HL-60/S4 treated with retinoic acid at 250 ng/mL for 4 days and 3 days (cell line): ENCODE data around the gene CFAP107.
"Not testable (repeated sequence)": the region's sequence is repeated elsewhere in the genome, so short reads cannot be mapped to it uniquely, and the experiment has no call there.

Source experiments
- in situ Hi-C: fragments of 300-500 bp; cut with MboI; formaldehyde crosslinking; loops from 2 replicates; pipeline ENCODE4 v1.7.0; 2022; ENCODE audit warnings: low sequenced_read_pairs

The CFAP107 gene, protein sequence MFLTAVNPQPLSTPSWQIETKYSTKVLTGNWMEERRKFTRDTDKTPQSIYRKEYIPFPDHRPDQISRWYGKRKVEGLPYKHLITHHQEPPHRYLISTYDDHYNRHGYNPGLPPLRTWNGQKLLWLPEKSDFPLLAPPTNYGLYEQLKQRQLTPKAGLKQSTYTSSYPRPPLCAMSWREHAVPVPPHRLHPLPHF

DNA sequence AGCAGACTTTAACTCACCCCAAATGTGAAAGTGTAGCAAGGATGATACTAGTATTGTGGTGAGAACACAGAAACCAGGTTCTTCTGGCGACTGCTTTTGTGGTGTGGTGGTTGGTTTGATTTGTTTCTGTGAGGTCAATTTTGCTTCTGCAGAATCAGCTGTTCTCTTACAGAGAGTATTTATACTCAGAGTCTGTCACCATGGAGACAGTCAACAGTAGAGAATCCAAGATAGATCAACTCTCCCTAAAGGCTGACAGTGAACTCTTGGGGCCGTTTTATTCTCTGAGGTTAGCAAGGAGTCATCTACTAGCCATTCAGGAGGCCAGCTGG lies at the start of gene CFAP107:
CFAP107 (plus strand) TSS at position 209 of the 332 bp plus-strand sequence. CDS start 231 bp downstream, outside the sequence.
- in situ Hi-C loops: no loop called here

DNA sequence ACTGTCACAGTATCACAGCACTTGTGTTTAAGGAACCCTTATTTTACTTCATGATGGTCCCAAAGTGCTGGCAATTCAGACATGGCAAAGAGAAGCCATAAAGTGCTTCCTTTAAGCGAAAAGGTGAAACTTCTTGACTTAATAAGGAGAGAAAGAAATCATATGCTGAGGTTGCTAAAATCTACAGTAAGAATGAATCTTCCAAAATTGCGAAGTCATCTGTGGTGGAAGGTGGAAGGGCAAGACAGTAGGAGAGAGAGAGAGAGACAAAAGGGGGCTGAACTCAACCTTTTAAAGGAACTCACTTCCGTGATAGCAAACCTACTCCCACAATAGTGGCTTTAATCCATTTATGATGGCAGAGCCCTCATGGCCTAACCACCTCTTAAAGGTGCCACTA lies 49.3 kb upstream of the CFAP107 start:
- in situ Hi-C loops: no loop called here

GRCh38 chr1:12697397-12697796 lies 48.6 kb upstream of the CFAP107 start:
- in situ Hi-C loops: no loop called here

GRCh38 chr1:12703821-12704451 lies 42.1 kb upstream of the CFAP107 start:
- in situ Hi-C loops: no loop called here

- in situ Hi-C loops: no loop called here
Measured at GRCh38 chr1:12706061-12706460, 39.9 kb upstream of the CFAP107 start.

GRCh38 chr1:12708396-12709090 lies 37.5 kb upstream of the CFAP107 start:
- in situ Hi-C loops: no loop called here

DNA sequence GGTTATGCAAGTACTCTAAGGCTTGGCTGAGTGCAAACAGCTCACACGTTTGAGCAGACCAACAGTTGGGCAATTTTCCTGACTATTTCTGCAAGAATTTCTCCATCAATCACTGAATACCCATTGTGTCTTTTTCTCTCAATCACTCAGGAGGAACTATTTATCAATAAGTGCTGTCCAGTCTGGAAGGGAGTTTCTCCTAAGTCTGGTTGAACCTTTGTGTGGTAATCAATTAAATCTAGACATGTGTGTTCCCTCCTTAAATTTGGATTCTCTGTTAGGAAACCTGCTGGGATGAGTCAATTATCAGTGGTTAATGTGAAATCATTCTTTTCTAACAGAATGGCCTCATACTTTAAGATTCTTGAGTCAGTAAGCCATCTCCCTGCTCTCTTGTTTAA lies 36.9 kb upstream of the CFAP107 start:
- in situ Hi-C loops: no loop called here

DNA sequence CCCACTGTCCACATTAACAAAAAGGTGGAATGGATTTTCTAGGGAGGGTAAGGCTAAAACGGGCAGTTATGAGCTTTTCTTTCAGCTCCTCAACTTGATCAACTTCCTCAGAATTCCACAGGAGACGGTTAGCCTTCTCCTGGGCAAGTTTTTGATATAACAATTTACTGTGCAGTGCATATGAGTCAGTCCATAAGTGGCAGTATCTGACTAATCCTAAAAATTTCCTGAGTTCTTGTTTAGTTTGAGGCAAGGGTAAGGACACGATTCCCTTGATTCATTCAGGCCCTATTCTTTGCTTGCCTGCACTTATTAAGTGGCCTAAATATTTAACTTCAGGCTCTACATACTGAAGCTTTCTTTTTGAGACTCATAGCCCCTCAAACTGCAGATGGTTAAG lies 36.3 kb upstream of the CFAP107 start:
- in situ Hi-C loops: no loop called here

DNA sequence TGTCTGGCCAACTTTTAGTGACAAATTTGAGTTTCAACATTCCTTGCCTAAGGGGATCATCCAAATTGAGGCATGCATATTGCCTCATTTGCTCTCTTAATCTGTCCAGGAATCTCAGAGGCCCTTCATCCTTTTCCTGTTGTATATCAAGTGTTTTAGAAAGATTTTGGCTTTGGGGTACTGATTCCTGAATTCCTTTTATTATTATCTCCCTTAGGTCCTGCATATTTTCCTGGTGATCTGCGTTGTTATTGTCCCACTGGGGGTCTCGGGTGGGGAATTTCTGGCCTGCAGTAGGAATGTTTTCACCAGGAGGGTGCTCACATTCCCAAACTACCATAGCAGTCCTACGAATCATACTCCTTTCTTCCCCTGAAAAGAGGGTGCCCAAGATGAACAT lies 34.5 kb upstream of the CFAP107 start:
- in situ Hi-C loops: no loop called here

- in situ Hi-C loops: no loop called here
Measured at GRCh38 chr1:12712076-12712475, 33.9 kb upstream of the CFAP107 start.

GRCh38 chr1:12712929-12713328 lies 33.1 kb upstream of the CFAP107 start:
- in situ Hi-C loops: no loop called here

GRCh38 chr1:12713651-12714050 lies 32.3 kb upstream of the CFAP107 start:
- in situ Hi-C loops: not testable (repeated sequence)

DNA sequence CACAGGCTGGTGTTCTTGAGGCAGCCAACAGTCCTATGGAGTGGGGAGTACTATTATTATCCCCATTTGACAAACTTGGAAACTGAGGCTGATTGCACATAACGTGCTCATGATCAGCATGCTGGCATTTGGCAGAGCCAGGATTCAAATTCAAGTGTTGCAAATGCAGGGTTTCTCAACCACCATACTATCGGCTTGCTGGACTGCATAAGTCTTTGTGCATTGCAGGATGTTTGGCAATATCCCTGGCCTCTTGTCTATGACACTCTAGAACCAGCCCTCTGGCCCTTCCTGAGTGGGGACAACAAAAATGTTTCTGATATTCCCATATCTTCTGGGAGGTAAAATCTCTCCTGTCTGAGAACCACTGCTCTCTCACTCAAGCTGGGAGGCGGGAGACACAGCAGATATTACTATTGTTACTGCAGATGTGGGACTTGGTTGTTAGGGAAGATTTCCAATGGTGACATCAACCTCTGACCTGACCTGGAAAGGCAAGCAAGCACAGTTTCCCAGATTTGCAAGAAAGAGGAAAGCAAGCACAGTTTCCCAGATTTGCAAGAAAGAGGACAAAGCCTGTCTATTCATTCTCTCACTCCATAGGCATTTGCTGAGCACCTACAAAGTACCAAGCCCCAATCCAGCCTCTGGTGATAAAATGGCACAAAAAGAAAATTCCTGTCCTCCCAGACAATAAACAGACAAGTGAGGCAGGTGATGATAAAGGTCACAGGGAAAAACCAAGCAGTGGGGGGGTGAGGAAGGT lies 31.1 kb upstream of the CFAP107 start:
- in situ Hi-C loops: no loop called here

DNA sequence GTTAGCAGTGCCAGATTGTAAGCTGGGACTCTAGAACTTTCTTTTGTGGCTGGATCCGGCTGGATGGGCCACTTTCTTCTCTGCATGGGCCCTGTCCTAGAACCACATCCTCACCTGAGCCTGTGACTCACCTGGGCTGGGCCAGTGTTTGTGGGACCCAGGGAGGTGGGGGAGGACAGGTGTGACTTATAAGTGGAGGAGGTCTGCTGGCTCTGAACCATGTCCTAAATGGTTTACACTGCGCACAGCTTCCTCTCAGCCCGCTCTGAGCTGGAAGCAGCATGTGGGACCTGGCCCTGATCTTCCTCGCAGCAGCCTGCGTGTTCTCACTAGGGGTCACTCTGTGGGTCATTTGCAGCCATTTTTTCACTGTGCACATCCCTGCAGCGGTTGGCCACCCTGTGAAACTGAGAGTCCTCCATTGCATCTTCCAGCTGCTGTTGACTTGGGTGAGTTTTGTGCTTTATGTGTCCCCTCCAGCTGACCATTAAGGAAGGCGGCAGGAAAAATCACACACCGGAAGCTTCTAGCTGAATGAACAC lies 30.0 kb upstream of the CFAP107 start, which contains the start of gene AADACL3:
AADACL3 (plus strand) TSS at position 215 of the 542 bp plus-strand sequence; CDS start at position 282, 67 bp downstream.
- in situ Hi-C loops: no loop called here

- in situ Hi-C loops: no loop called here
Measured at GRCh38 chr1:12717301-12717838, 28.6 kb upstream of the CFAP107 start.

DNA sequence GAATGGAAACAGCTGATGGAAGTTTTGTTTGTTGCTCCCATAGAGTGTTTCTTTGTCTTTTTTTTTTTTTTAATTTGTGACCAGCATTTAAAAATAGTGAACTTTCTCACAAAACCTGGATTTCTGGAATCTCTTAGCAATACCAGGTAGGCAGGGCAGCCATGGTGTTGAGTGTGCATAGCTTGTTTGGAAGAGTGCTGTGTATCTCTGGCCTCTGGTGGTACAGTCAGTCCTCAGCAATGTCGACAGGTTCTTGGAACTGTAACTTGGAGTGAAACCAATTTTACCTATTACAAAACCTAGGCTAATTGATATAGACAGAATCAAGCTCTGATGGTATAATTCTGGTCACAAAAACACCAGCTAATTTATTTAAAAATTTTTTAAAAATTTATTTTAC lies 23.4 kb upstream of the CFAP107 start:
- in situ Hi-C loops: no loop called here

GRCh38 chr1:12728391-12728790 lies 17.6 kb upstream of the CFAP107 start:
- in situ Hi-C loops: no loop called here

- in situ Hi-C loops: no loop called here
Measured at GRCh38 chr1:12730156-12730555, 15.8 kb upstream of the CFAP107 start.

DNA sequence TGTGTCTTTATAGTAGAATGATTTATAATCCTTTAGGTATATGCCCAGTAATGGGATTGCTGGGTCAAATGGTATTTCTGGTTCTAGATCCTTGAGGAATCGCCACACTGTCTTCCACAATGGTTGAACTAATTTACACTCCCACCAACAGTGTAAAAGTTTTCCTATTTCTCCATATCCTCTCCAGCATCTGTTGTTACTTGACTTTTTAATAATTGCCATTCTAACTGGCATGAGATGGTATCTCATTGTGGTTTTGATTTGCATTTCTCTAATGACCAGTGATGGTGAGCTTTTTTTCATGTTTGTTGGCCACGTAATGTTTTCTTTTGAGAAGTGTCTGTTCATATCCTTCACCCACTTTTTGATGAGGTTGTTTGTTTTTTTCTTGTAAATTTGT lies 14.9 kb upstream of the CFAP107 start:
- in situ Hi-C loops: not testable (repeated sequence)

DNA sequence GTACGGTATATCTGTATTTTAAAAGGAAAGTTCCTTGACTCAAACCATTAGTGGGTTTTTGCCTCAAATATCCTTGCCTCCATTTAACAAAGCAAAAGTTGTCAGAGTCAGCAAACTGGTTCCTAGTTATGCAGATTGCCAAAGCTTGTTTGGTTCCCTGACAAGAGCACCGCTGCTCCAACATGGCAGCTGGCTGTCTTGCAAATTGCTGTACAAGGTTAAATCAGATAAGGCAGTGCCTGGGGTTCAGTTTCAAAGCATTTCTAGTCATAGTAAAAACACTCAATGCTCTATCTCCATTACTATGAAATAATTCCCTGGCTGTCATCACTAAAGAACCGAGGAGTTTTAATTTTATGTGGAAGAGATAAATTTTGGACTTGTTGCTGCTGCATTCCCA lies 11.3 kb upstream of the CFAP107 start:
- in situ Hi-C loops: no loop called here

- in situ Hi-C loops: no loop called here
Measured at GRCh38 chr1:12738934-12739333, 7.1 kb upstream of the CFAP107 start.
